Activated CD4-positive, alpha-beta memory T cell treated with anti-CD3 and anti-CD28 coated beads for 36 hours (primary cell): Measurements from ENCODE around the gene SYP. TPM values are rescaled to one million over a fixed set of nuclear protein-coding genes. Genes with fewer than 3 reads are reported as not detected.

ENCODE experiments used
- CTCF ChIA-PET: fragments of 350-600 bp; sonication (Branson Sonifier 250); formaldehyde crosslinking; loops from one replicate; lab custom pipeline; 2021; ENCODE audit warnings: antibody characterized with exemption, inconsistent platforms; lab: Charles Lee
- POLR2A ChIA-PET: fragments of 350-600 bp; sonication (Branson Sonifier 250); formaldehyde crosslinking; loops from one replicate; lab custom pipeline; 2021; ENCODE audit warnings: antibody characterized with exemption; lab: Charles Lee
- DNase-seq: peaks from one replicate; pipeline ENCODE4 v3.0.0-alpha.2; 2020
- H3K27ac Mint-ChIP-seq: one replicate; pipeline ENCODE4 v1.8.0; 2021; ENCODE audit warnings: mixed read lengths
- H3K27me3 Mint-ChIP-seq: one replicate; pipeline ENCODE4 v1.8.0; 2021; ENCODE audit warnings: mixed read lengths
- H3K36me3 Mint-ChIP-seq: one replicate; pipeline ENCODE4 v1.8.0; 2021; ENCODE audit warnings: mixed read lengths
- H3K4me1 Mint-ChIP-seq: one replicate; pipeline ENCODE4 v1.8.0; 2021; ENCODE audit warnings: low read depth, mixed read lengths
- H3K4me3 Mint-ChIP-seq: one replicate; pipeline ENCODE4 v1.8.0; 2021; ENCODE audit warnings: mild to moderate bottlenecking, mixed read lengths
- H3K9me3 Mint-ChIP-seq: one replicate; pipeline ENCODE4 v1.8.0; 2021; ENCODE audit warnings: mixed read lengths
- intact Hi-C: fragments of 100-400 bp; cut with micrococcal nuclease; formaldehyde crosslinking; loops from one replicate; pipeline ENCODE4 v1.15.1; 2023
- total RNA-seq, 2 experiments: library from RNA; stranded (reverse); gene quantifications; one replicate each; pipeline ENCODE4 v1.2.3, GENCODE V29; 2021

Gene SYP
- total RNA-seq, 2 experiments from 2014 or later, result 5.3 to 5.4 TPM

DNA sequence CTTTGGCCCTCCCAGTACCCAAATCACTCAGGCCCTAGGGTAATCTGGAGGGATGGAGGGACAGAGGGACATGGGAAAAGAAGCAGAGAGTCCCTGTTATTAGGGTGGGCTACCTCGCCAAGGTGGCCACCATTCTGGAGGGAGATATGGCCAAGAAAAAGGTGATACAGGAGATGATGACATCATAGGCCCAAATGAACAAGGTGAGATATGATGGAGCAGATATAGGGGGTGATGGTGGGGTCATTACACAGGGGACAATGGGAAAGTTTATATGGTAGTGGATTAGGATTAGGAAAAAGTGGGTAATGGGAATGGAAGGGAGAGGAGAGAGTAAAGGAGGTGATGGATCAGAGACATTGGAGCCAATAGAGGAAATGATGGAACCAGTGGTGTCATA, 12.9 kb upstream of the SYP start:
- Mint-ChIP-seq H3K9me3 (no peaks in the 10 kb centered on the region), H3K27ac (no peak overlapping the region), H3K4me1 (no peaks in the 10 kb centered on the region), H3K4me3 (no peak overlapping the region), H3K27me3 (no peaks in the 10 kb centered on the region), H3K36me3 (no peaks in the 10 kb centered on the region)
- DNase-seq, result no peak
- ChIA-PET POLR2A (no interaction called here), CTCF (no interaction called here)
- intact Hi-C loops, result no loop called here

DNA sequence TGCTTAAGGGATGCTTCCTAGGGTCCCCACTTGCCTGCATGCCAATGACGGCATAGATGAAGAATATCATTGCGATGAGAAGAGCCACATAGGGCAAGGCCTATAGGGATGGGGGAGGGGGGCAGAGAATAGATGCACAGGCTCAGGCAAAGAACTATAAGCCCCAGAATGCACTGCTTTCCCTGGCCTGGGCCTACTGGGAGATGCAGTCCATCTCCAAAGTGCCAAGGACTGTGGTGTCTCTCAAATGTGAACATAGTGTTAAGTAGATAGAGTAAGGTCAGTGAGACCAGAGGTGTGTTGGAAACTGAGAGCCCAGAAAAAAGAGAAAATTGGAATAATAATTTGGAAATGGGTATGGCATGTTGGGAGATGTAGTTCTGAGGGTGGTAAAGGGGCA, 12.2 kb upstream of the SYP start:
- Mint-ChIP-seq H3K4me1 (no peaks in the 10 kb centered on the region), H3K36me3 (no peaks in the 10 kb centered on the region)
- POLR2A ChIA-PET, result no interaction called here

DNA sequence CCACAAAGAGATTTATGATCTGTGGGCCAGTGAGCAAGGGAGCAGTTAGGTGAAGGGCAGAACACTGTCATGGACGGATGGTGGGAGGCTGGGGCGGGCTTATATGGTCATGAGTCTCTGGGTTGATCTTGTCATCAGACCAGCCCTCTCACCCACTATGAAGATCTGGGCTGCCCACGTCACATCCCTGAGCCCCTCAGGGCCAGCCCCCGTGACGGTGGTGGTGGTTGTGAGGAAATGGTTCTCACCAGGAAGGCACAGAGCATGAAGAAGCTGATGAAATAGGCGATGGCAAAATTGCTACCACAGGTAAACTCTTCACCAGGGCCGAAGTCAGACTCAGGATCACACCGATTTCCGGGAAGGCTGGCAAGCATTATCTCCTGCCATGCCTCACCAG, 11.1 kb upstream of the SYP start:
- Mint-ChIP-seq H3K27me3 (no peaks in the 10 kb centered on the region), H3K9me3 (no peaks in the 10 kb centered on the region), H3K27ac (no peak overlapping the region), H3K4me1 (no peaks in the 10 kb centered on the region), H3K36me3 (no peaks in the 10 kb centered on the region), H3K4me3 (no peak overlapping the region)
- ChIA-PET CTCF (no interaction called here), POLR2A (no interaction called here)
- DNase-seq, result no peak
- intact Hi-C loops, result no loop called here

More for the DNA sequence above, 12.2 kb upstream of the SYP start:
- Mint-ChIP-seq H3K27me3 (no peaks in the 10 kb centered on the region), H3K4me3 (no peak overlapping the region), H3K27ac (no peak overlapping the region), H3K9me3 (no peaks in the 10 kb centered on the region)
- intact Hi-C loops, result no loop called here
- no peak for DNase-seq
- CTCF ChIA-PET, result no interaction called here

DNA sequence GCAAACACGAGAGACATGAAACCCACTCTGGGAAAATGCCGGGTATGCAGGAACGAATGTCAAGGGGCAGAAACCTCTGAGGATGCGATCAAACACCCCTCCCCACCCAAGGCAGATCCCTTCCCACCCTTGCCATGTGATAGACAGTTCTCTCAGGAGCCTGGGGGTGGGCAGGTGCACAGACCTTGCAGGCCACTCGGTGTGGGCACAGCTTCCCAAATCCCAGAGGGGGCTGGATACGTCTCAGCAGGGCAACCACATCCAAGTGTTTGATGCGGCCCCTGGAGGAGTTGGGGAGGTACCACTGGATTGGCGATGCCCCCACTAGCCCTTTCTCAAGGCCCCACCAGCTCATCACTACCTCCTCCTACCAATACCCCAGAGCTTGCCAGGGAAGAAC, 10.4 kb upstream of the SYP start:
- no peaks in the 10 kb centered on the region for H3K9me3 Mint-ChIP-seq
- ChIA-PET CTCF (no interaction called here), POLR2A (no interaction called here)
- no peaks in the 10 kb centered on the region for H3K4me1 Mint-ChIP-seq
- DNase-seq, result no peak
- intact Hi-C loops, result no loop called here
- H3K4me3 Mint-ChIP-seq, result no peak overlapping the region
- H3K27ac Mint-ChIP-seq, result no peak overlapping the region
- no peaks in the 10 kb centered on the region for H3K27me3 Mint-ChIP-seq
- no peaks in the 10 kb centered on the region for H3K36me3 Mint-ChIP-seq

DNA sequence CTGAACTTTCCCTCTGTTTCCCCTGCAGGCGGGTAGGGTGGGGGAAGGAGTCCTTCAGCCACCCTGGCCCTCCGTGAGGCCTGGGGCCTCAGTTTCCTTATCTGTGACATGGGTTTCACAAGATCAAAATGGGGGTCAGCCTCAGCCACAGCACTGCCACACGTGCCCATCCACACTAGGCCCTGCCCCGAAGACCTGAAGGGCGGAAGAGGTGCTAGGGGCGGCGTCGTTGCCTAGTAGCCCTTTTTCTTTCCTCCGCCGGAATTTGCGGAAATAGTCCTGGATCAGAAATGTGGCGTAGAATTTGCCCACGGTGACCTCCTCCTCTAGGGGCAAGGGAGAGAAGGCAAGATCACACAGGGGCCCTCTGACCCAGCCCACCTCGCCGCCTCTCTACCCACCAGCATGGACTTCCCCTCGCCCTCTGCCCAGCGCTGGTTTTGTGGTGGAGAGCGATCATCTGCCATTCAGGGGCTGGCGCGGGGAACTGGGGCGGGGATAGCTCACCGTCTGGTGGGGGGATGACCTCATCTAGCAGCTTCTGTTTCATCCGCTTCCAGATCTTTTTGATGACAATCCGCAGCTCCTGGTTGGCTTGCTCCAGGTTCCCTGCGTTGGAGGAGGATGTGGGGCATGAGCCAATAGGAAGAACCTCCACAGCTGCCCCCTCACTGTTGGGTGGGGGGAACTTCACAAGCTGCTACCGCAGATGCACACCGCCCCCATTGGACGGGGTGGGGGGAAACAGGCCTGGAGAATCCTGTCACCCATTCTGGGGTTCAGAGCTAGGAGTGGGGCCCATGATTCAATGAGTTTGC, 9.7 kb upstream of the SYP start:
- POLR2A ChIA-PET, result no interaction called here
- Mint-ChIP-seq H3K27me3 (no peaks in the 10 kb centered on the region), H3K36me3 (no peaks in the 10 kb centered on the region), H3K9me3 (no peaks in the 10 kb centered on the region), H3K4me1 (no peaks in the 10 kb centered on the region), H3K4me3 (no peak overlapping the region), H3K27ac (no peak overlapping the region)
- DNase-seq, result no peak
- intact Hi-C loops, result no loop called here
- CTCF ChIA-PET, result interaction anchor here (1.5 kb wide), 1 partner anchor 17 kb away, joined by 4 read pairs; no protein-coding TSS in a partner anchor

DNA sequence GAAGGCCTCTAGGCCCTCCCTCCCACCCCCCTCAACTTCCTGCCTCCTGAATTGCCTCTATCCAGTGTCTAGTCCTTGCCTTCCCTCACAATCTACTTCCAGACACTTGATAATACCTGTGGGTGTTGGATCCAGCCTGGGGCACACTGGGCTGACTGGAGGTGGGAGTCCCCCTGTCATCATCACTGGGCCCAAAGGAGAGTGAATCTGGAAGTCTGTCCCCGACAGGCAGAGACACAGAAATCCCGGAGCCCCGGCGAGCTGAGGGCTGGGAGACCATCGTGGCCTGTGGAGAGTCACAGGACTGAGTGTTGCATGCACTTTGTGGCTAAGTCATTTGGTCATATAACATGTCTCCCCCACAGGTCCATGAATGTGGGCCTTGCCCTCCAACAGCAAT, 8.4 kb upstream of the SYP start:
- no peaks in the 10 kb centered on the region for H3K36me3 Mint-ChIP-seq

DNA sequence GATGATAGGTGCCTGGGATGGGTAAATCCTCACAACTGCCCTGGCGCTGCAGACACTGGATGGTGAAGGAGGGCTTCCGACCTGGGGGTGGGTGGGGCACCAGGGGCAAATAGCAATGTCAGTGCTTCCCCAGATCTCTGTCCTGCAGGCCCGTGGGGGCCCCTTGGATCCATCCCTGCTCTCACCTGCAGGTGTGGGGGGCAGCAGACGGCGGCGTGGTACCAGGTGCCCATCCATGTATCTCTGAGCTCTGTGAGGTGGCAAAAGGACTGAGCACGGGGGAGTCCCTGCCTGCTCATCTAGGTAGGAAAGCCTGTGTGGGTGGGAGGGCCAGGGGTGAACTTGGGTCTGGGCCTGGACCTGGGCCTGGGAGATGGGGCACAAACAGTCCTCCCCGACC, 6.5 kb upstream of the SYP start:
- no peak overlapping the region for H3K27ac Mint-ChIP-seq
- no peaks in the 10 kb centered on the region for H3K36me3 Mint-ChIP-seq
- no peak for DNase-seq
- no peak overlapping the region for H3K4me3 Mint-ChIP-seq
- CTCF ChIA-PET, result no interaction called here
- no peaks in the 10 kb centered on the region for H3K9me3 Mint-ChIP-seq
- no peaks in the 10 kb centered on the region for H3K4me1 Mint-ChIP-seq
- intact Hi-C loops, result no loop called here
- POLR2A ChIA-PET, result no interaction called here
- no peaks in the 10 kb centered on the region for H3K27me3 Mint-ChIP-seq

More for the DNA sequence above, 8.4 kb upstream of the SYP start:
- CTCF ChIA-PET, result interaction anchor here (0.6 to 1.5 kb wide), 2 partner anchors 16 to 45 kb away, joined by 4 to 5 read pairs; no protein-coding TSS in a partner anchor
- H3K9me3 Mint-ChIP-seq, result no peaks in the 10 kb centered on the region
- H3K4me1 Mint-ChIP-seq, result no peaks in the 10 kb centered on the region
- H3K4me3 Mint-ChIP-seq, result no peak overlapping the region
- H3K27me3 Mint-ChIP-seq, result no peaks in the 10 kb centered on the region
- DNase-seq, result no peak
- POLR2A ChIA-PET, result no interaction called here
- intact Hi-C loops, result no loop called here
- no peak overlapping the region for H3K27ac Mint-ChIP-seq

DNA sequence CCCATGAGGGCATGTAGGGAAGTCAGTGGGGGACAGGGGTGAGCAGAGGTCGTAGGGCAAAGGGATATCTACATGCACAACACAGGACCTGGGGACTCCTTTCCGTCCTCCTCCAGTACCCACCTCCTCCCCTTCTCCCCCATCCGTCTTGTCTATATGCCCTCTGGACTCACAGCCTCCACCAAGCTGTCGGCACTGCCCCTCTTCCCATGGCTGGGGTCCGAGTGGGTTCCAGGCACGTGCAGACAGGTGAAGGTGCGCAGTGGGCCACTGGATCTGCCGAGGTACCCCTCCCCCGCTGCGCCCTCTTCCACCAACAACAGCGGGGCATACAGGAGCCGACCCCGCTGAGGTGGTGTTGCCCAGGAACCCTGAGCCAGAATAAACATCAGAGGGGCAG, 5.5 kb upstream of the SYP start:
- DNase-seq, result no peak
- intact Hi-C loops, result no loop called here
- H3K4me3 Mint-ChIP-seq, result no peak overlapping the region
- no peaks in the 10 kb centered on the region for H3K36me3 Mint-ChIP-seq
- no peaks in the 10 kb centered on the region for H3K27me3 Mint-ChIP-seq
- POLR2A ChIA-PET, result no interaction called here
- no peak overlapping the region for H3K27ac Mint-ChIP-seq
- H3K9me3 Mint-ChIP-seq, result no peaks in the 10 kb centered on the region
- CTCF ChIA-PET, result no interaction called here
- peaks cover 2% of the 10 kb centered on the region for H3K4me1 Mint-ChIP-seq

DNA sequence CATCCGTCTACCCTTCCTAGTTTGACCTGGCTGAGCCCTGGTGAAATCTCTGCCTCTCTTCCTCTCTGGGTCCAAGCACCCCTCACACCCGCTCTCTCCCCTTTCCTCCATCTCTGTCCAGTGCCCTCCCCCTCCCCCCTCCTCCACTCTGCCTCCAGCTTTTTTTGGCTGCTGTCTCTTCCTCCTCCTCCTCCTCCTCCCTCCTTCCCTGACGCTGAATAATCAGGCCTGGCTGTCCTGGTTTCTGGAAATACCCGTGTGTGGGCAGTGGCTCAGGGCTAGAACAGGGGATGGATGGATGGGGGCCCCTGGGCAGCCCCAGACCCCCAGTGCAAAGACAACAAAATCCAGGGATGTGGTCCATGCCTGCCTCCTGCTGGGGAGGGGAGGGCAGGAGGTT, 4.7 kb upstream of the SYP start:
- Mint-ChIP-seq H3K27ac (no peak overlapping the region), H3K36me3 (no peaks in the 10 kb centered on the region), H3K4me1 (peaks cover 2% of the 10 kb centered on the region), H3K4me3 (no peak overlapping the region), H3K9me3 (no peaks in the 10 kb centered on the region), H3K27me3 (no peaks in the 10 kb centered on the region)
- no peak for DNase-seq
- ChIA-PET POLR2A (no interaction called here), CTCF (no interaction called here)
- intact Hi-C loops, result no loop called here

DNA sequence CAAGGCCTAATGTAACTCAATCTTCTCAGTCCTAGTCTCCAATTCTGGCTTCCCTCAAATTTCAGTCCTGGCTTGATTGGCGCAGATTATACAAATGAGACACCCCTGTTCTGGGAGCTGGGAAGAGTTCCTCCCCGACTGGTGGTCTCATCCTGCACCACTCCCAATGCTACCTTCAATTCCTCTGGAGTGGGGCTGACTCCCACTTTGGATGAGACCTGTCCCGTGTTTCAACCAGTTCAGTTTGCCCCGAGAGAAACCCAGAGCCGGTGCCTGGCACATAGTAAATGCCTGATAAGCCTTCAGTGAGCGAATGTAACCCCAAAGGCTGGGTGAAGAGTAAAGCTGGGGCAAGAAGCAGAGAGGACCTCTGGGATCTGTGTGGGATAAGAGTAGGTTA, 4.0 kb upstream of the SYP start:
- no peak for DNase-seq
- Mint-ChIP-seq H3K27me3 (no peaks in the 10 kb centered on the region), H3K27ac (no peak overlapping the region), H3K4me3 (no peak overlapping the region), H3K9me3 (no peaks in the 10 kb centered on the region), H3K36me3 (no peaks in the 10 kb centered on the region), H3K4me1 (peaks cover 6% of the 10 kb centered on the region)
- POLR2A ChIA-PET, result no interaction called here
- CTCF ChIA-PET, result no interaction called here
- intact Hi-C loops, result no loop called here

DNA sequence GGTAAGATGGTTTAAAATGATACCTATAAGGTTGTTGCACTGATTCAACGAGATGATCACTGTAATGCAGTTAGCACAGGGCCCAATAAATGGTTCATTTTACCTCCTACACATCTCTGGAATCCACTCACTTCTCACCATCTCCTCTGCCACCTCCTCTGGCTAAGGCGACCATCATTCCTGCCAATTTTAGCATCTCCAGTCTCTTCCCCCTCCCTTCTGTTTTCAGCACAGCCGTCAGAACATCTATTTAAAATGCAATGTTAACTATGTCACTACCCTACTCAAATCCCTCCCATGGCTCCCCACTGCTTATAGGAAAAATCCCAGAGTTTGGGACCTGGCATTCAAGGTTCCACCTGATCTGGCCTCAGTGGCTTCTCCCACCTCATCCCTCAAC, 3.5 kb upstream of the SYP start:
- no peaks in the 10 kb centered on the region for H3K9me3 Mint-ChIP-seq
- CTCF ChIA-PET, result no interaction called here
- peaks cover 11% of the 10 kb centered on the region for H3K4me1 Mint-ChIP-seq
- no peaks in the 10 kb centered on the region for H3K36me3 Mint-ChIP-seq
- no peaks in the 10 kb centered on the region for H3K27me3 Mint-ChIP-seq
- no peak overlapping the region for H3K4me3 Mint-ChIP-seq
- H3K27ac Mint-ChIP-seq, result no peak overlapping the region
- DNase-seq, result no peak
- intact Hi-C loops, result no loop called here
- POLR2A ChIA-PET, result no interaction called here

DNA sequence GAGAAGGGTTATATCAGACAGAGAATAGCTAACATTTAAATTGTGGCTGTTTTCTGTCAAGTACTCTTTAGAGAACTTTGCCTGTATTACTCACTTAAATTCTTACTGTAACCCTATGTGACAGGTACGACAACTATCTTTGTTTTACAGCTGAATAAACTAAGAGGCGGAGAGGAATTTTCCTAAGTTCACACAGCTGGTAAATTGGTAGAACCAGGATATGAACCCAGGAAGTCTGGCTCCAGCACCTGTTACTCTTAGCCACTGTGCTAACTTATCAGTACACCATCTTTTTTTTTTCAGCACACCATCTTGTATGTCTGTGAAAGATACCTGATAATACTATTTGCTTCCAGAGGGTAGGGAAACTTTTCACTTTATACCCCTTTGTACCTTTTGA, 2.0 kb upstream of the SYP start:
- ChIA-PET CTCF (interaction anchor here (1.4 kb wide), 1 partner anchor 9 kb away, joined by 7 read pairs; no protein-coding TSS in a partner anchor), POLR2A (interaction anchor here (0.7 kb wide), 1 partner anchor 17 kb away, joined by 5 read pairs; no protein-coding TSS in a partner anchor)
- no peaks in the 10 kb centered on the region for H3K9me3 Mint-ChIP-seq
- no peak overlapping the region for H3K4me3 Mint-ChIP-seq
- no peak for DNase-seq
- intact Hi-C loops, result no loop called here
- no peaks in the 10 kb centered on the region for H3K27me3 Mint-ChIP-seq
- no peaks in the 10 kb centered on the region for H3K36me3 Mint-ChIP-seq
- H3K27ac Mint-ChIP-seq, result no peak overlapping the region
- H3K4me1 Mint-ChIP-seq, result peaks cover 18% of the 10 kb centered on the region

DNA sequence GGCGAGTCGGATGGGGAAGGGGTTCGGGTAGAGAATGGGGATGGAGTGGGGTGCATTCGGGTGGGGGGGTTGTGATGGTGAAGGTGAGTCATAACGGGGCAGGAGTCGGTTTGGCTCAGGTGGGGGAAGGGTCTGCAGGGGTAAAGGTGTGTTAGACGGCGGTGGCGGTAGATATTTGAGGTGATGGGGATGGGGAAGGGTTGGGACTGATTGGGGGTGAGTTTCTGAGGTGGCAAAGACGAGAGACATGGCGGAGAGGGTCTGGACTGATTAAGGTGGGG, 738 bp downstream of the SYP start:
- H3K36me3 Mint-ChIP-seq, result no peaks in the 10 kb centered on the region
- H3K4me1 Mint-ChIP-seq, result peaks cover 20% of the 10 kb centered on the region
- H3K4me3 Mint-ChIP-seq, result peak overlapping the region; percentile 47
- no peaks in the 10 kb centered on the region for H3K9me3 Mint-ChIP-seq
- no peak for DNase-seq
- ChIA-PET POLR2A (no interaction called here), CTCF (no interaction called here)
- H3K27ac Mint-ChIP-seq, result no peak overlapping the region
- intact Hi-C loops, result loop anchor here (10.0 kb wide), 1 partner anchor 244 kb away; the partner anchor contains the start of gene OTUD5
- no peaks in the 10 kb centered on the region for H3K27me3 Mint-ChIP-seq
